Stimulated activated naive CD4-positive, alpha-beta T cell (primary cell): ENCODE data around the gene THEMIS2.

Experiments
- DNase-seq, 6 experiments: peaks; one replicate each; lab custom pipeline; 2025; lab: John Stamatoyannopoulos, UW

The THEMIS2 gene

GRCh38 chr1:27885621-27886352, 13.4 kb downstream of the THEMIS2 start:
- DNase-seq: no peak

DNA sequence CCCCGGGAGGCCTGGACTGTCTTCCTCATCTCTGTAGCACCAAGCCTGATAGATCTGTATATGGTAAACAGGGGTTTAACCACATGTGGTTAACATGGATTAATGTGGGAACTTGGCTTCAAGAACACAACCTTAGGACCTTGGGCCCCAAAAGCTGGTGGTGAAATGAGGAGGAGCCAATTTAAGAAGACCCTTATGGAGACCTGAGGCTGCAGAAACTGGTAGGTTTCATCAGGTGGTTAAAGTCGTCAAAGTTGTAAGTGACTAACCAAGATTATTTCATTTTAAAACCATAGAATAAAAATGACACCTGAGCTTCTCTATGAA, 14.0 kb downstream of the THEMIS2 start:
- no peak for DNase-seq

DNA sequence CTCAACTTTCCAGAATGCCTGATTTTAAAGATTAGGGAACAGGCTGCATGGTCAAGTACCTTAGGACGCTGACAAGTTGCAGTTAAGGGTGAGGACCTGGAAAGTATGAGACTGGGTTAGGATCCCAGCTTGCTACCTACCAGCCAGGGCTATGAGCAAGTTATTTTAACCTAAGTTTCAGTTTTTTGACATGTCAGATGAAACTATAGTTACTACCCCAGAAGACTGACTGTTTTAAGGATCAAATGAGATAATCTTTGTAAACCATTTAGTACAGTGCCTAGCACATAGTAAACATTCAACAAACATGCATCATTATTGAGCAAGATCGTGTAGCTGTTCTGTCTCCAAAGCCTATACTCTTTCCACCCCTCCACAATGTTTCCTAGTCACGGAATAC, 14.4 kb downstream of the THEMIS2 start:
- DNase-seq: no peak

- peak in 4 of 6 experiments; percentile 7 to 62 (median 50) for DNase-seq
These were observed 15.1 kb downstream of the THEMIS2 start for GRCh38 chr1:27887215-27888021.

DNA sequence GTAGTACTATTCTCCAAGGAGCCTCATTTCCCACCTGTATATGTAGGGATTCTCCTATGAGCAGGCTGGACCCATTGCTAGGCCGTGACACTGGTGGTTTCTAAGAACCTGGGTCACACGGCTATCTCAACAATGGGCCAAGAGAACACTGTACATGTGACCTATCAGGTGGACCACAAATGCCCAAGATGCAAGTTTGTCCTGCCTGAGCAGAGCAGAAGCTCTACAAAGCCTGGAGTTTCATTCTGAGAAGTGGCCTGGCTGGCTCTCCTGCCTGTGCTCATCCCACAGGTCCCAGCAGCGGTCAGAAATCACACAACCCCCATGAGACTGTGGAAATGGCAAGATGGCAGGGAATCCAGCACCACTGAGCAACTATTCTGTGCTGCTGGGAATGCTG, 17.2 kb downstream of the THEMIS2 start:
- no peak for DNase-seq

DNA sequence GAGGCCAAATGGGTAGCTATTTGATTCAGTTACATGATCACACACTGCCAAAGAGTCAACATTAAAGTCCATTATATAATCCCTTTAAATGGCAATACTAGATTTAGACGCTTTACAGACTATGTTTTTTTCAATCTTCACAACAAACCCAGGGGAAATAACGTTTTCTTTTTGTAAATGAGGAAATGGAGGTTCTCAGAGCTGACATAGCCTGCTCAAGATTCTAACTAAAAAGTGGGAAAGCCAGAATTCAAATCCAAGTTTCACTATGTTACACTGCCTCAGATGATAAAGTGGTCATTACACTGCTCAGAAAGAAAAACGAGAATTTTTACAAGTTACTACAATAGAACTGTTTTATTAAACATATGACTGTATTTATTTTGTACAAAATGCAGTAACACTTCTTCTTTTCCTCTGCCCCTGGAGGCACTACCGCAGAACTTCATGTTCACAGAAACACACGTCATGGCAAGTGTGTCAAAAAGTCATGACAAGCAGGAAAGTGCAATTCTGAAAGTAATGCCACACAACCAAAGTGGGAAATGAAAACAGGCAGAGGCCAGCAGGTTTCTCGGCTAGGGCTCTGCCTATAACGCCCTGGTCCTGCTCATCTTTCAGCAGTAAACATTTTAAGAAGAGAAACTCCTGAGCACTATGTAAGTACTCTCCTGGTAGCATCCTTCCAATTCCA, 19.0 kb downstream of the THEMIS2 start:
- DNase-seq: peak in 5 of 6 experiments; percentile 5 to 65 (median 17)

DNA sequence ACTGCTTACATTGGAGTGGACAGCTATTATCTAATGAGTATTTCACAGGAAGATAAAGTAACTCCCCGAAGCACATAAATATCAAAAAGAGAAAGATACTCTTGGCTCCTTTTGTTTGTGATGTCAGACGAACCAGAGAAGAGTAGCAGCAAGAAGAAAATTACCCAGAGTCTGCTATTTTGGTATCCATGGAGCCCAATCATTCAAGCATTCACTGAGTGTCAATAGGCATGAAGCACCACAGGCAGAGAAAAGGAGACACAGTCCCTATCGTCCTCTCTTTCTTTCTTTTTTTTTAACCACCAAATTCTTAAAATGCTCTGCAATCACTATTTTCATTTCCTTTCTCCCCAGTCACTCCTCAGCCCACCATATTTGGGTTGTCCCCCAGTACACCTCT, 22.2 kb downstream of the THEMIS2 start:
- DNase-seq: no peak

- DNase-seq: no peak
These were observed 34.4 kb downstream of the THEMIS2 start for GRCh38 chr1:27906759-27907158.

- DNase-seq: no peak
These were observed 40.1 kb downstream of the THEMIS2 start for GRCh38 chr1:27912429-27912828.

GRCh38 chr1:27915082-27915575, 42.8 kb downstream of the THEMIS2 start:
- DNase-seq: no peak

DNA sequence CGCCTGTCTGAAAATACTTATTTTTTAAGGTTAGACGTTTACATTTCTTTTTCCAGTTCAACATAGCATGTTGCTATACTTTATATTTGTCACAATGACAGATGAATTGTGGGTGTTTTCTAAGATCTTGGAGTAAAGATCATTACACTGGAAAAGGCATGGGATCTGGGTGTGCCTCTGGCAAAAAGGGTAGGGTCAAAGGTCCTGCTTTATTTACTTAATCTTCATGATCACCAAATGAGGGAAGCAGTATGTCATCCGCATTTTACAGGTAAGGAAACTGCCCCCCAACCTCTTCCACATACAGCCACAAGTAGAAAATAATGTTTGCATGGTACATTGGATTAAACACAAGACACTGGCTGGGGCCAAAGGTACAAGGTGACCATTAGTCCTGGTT, 49.9 kb downstream of the THEMIS2 start:
- no peak for DNase-seq

GRCh38 chr1:27928216-27928954, 56.0 kb downstream of the THEMIS2 start:
- DNase-seq: no peak

DNA sequence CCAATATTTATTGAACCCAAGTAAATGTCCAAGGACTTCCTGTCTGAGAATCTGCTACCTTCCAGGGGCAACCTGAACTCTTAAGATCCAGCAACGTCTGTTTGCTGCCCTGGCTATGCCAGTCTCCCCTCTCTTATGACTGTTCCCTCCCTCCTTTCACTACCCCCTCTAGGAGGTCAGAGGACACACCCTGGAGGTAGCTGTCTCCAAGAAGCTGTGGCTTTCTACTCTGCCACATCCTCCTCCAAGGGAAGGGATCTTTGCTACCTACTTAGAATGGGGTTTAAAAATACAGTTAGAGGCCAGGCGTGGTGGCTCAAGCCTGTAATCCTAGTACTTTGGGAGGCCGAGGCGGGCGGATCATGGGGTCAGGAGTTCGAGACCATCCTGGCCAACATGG, 58.8 kb downstream of the THEMIS2 start:
- DNase-seq: no peak

DNA sequence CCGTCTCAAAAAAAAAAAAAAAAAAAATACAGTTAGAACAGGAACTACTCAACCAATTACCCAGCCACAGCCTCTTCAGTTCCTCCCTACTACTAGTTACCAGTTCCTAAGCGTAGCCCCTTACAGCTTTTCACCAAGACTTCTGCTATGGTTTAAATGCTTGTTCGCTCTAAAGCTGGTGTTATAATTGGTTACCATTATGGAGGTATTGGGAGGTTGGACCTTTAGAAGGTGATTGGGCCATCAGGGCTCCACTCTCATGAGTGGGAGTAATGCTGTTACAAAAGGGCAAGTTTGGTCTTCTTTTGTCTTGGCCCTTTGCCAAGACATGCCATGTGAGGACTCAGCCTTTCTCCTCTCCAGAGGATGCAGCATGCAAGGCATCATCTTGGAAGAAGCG, 59.4 kb downstream of the THEMIS2 start:
- DNase-seq: no peak

DNA sequence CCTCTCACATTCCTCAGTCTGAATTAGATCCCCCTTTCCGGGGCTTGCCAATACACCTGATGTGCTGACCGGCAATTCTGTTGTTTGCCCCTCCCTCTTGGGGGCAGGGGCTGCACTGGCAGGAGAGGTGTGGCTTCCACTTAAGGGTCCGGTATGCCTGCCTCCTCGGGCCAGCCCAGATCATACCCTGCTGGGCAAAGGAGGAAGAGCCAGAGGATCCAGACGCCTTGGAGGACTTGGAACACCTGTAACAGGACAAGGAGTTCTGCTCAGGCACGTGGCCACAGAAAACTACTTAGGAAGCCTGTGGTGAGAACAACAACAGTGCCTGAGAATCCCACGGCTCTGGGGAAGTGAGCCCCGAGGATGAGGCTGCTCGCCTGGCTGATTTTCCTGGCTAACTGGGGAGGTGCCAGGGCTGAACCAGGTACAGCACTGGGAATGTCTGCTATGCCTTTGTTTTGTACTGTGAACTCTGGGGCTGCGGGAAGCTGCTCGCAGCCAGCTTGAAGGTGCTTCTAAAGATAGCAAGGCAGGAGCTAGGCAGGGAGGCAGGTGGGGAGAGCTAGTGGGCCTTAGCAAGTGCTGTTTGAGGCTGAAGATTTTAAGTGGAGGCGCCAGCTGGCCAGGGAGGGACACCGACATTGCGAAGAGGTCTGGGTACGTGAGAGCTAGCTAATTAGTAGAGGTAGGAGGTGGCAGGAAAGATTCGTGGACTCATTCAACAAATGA, 62.6 kb downstream of the THEMIS2 start, which contains the start of gene SMPDL3B:
TSS of gene SMPDL3B (plus strand) at position 183 of the 732 bp plus-strand sequence. CDS start at position 367, 184 bp downstream.
- DNase-seq: peak in 1 of 6 experiments; percentile 6

GRCh38 chr1:27935721-27936120, 63.4 kb downstream of the THEMIS2 start:
- DNase-seq: no peak
